ENCODE results near the gene SNX32.

DNA sequence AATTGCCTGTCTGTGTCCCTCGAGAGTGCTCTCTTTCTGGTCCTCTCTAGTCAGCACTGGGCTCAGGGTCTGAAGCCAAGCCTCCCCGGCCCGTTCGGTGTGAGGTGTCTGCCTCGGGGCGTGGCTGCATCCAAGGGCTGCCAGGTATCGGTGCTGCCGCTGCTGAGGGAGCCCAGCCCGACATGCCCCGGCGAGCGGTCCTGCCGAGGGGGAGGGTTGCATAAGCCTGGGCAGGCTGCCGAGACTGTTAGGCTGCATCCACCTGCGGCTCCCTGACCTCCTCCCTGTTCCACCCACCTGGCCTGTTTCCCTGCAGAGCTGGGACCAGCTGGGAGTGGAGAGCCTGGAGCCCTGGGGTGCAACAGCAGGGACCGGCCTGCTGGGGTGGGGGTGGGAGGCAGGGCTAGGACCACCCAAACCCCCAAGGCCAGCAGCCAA lies 40.6 kb upstream of the SNX32 start:
- TF ChIP-seq, protein P1, sequence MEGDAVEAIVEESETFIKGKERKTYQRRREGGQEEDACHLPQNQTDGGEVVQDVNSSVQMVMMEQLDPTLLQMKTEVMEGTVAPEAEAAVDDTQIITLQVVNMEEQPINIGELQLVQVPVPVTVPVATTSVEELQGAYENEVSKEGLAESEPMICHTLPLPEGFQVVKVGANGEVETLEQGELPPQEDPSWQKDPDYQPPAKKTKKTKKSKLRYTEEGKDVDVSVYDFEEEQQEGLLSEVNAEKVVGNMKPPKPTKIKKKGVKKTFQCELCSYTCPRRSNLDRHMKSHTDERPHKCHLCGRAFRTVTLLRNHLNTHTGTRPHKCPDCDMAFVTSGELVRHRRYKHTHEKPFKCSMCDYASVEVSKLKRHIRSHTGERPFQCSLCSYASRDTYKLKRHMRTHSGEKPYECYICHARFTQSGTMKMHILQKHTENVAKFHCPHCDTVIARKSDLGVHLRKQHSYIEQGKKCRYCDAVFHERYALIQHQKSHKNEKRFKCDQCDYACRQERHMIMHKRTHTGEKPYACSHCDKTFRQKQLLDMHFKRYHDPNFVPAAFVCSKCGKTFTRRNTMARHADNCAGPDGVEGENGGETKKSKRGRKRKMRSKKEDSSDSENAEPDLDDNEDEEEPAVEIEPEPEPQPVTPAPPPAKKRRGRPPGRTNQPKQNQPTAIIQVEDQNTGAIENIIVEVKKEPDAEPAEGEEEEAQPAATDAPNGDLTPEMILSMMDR (IDR thresholded peaks at IDR 0.05; ENCODE audit: insufficient read depth, low read length): no peak
- TF ChIP-seq REST (IDR thresholded peaks at IDR 0.05; ENCODE audit: insufficient replicate concordance, low read depth) (no peak), SPI1 (IDR thresholded peaks at IDR 0.05; ENCODE audit: borderline replicate concordance, low read depth) (no peak), POLR2AphosphoS5 (IDR thresholded peaks at IDR 0.05; ENCODE audit: low read depth) (no peak)

All from HL-60 (cell line).